ENCODE data around the gene RPL27A.
A peak's percentile ranks its signal among the peaks of the same experiment; 100 is the strongest.

Gene RPL27A

DNA sequence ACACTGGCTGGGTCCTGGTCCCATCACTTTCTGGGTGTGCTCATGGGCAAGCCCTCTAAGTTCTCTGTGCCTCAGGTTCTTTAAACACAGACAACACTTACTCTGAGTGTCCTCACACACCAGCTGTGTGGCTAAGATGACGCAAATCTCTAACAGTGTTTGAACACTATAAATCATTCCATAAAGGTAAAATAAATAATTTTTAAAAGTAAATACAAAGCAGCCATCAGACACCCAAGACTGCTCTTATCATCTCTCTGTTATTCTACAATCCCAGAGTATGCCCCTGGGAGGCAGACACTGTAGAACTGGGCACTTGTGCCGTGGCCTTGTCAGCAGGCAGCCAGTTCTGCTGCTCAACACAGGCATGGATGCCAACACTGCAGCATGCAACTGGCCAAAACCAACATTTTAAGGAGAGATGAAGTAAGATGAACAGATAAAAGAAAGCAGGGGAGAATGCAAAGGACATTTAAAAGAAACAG, 56.8 kb downstream of the RPL27A start (continued):
- TF ChIP-seq SALL2 (tag by site-specific recombination; IDR thresholded peaks at IDR 0.05; ENCODE audit: borderline replicate concordance): no peak
- TF ChIP-seq ZNF555 (tag by site-specific recombination; conservative IDR thresholded peaks at IDR 0.05): no peak
- no peak for TF ChIP-seq SP7 (tag by site-specific recombination; IDR thresholded peaks at IDR 0.05)
- TF ChIP-seq ZBTB48 (tag by site-specific recombination; IDR thresholded peaks at IDR 0.05): no peak
- no peak for TF ChIP-seq ZNF777 (tag by site-specific recombination; IDR thresholded peaks at IDR 0.05; ENCODE audit: borderline replicate concordance)
- TF ChIP-seq PRDM1 (tag by site-specific recombination; IDR thresholded peaks at IDR 0.05): no peak
- TF ChIP-seq ZNF843 (tag by site-specific recombination; IDR thresholded peaks at IDR 0.05): peak; percentile 82
- no peak for TF ChIP-seq ZNF48 (tag by site-specific recombination; IDR thresholded peaks at IDR 0.05)
- no peak for TF ChIP-seq ZNF10 (tag by site-specific recombination; IDR thresholded peaks at IDR 0.05)
- no peak for TF ChIP-seq ZNF404 (tag by site-specific recombination; IDR thresholded peaks at IDR 0.05)
- TF ChIP-seq ZNF248 (tag by site-specific recombination; IDR thresholded peaks at IDR 0.05): no peak
